Measurements from ENCODE around the gene FXYD1. TPM values are rescaled to one million over a fixed set of nuclear protein-coding genes. Genes with fewer than 3 reads are reported as not detected.

The FXYD1 gene
- total and polyA plus RNA-seq, 2 donors (not counting 3 experiments of a cell fraction or from before 2014, with no cell fraction given) = not detected

GRCh38 chr19:35099155-35099896 is 39.3 kb upstream of the FXYD1 start:
- intact Hi-C loops (cut with micrococcal nuclease) (no loop called here), dilution Hi-C loops (cut with MboI; ENCODE audit: extremely low pct_ligation_motif_present, low sequenced_read_pairs) (no loop called here)
- Histone ChIP-seq H3K4me1 (ENCODE audit: control insufficient read depth, extremely low read depth, insufficient read depth, low read length) (no peaks in the 10 kb centered on the region), H2AFZ (ENCODE audit: low read depth, low read length) (no peak overlapping the region), H4K20me1 (replicated peaks; ENCODE audit: control insufficient read depth, extremely low read depth, insufficient read depth, low read length) (no peaks in the 10 kb centered on the region), H3K79me2 (ENCODE audit: control insufficient read depth, insufficient read depth, low read length) (no peaks in the 10 kb centered on the region), H3K27me3 (ENCODE audit: control insufficient read depth in 2 of 2, insufficient read depth in 2 of 2, low read length in 2 of 2) (no peaks in the 10 kb centered on the region), H3K4me3 (replicated peaks in 1 of 3; ENCODE audit: insufficient read depth in 1 of 3, low read depth in 1 of 3, low read length in 3 of 3) (no peak overlapping the region), H3K36me3 (ENCODE audit: control insufficient read depth in 2 of 2, extremely low read depth in 1 of 2, insufficient read depth in 2 of 2, low read length in 2 of 2) (no peaks in the 10 kb centered on the region), H3K27ac (ENCODE audit: insufficient read depth, low read depth, low read length) (no peak overlapping the region), H3K9me1 (replicated peaks; ENCODE audit: control insufficient read depth, extremely low read depth, insufficient read depth, low read length) (no peaks in the 10 kb centered on the region), H3K9me3 (replicated peaks; ENCODE audit: control insufficient read depth, insufficient read depth, low read length) (no peaks in the 10 kb centered on the region), H3K9ac (replicated peaks; ENCODE audit: extremely low read depth, insufficient read depth, low read length) (no peak overlapping the region), H3K4me2 (ENCODE audit: insufficient read depth, low read length) (no peak overlapping the region)
- no peak for DNase-seq (ENCODE audit: low read depth, low spot score)
- ChIA-PET POLR2A (no interaction called here), CTCF (interaction anchor here (0.9 to 1.9 kb wide), 5 partner anchors 8 to 55 kb away, joined by 3 to 7 read pairs (median 7); partner anchors contain the start of gene FXYD3)
- TF ChIP-seq EZH2 (IDR thresholded peaks at IDR 0.05; ENCODE audit: borderline replicate concordance, low read depth, low read length, severe bottlenecking) (no peak), FOS (IDR thresholded peaks at IDR 0.05; ENCODE audit: borderline replicate concordance, insufficient read depth, low read length) (no peak), GATA2 (IDR thresholded peaks at IDR 0.05; ENCODE audit: insufficient read depth, insufficient read length, low read depth, low read length) (no peak), POLR2A (IDR thresholded peaks at IDR 0.05; ENCODE audit: low read depth, low read length) (no peak)
- FAIRE-seq = no peak
- no TSS peak for BruUV-seq (replicated peaks)

DNA sequence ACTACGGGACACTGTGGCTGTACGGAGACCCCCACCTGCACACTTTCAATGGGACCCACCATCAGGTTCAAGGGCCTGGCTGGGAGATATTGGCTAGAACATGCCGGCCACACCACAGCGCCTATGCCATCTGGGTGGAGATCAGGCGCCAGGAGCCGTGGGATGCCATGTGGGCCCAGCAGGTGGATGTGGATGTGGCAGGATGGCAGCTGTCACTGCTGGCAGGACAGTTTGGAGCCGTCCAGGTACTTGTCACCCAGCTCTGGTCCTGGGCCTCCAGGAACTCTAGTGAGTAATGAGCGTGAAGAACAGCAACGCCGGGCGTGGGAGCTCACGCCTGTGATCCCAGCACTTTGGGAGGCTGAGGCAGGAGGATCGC is 38.7 kb upstream of the FXYD1 start:
- FAIRE-seq (no peak), DNase-seq (ENCODE audit: low read depth, low spot score) (no peak)
- Histone ChIP-seq H3K79me2 (ENCODE audit: control insufficient read depth, insufficient read depth, low read length) (no peaks in the 10 kb centered on the region), H3K9me3 (replicated peaks; ENCODE audit: control insufficient read depth, insufficient read depth, low read length) (no peaks in the 10 kb centered on the region), H3K4me2 (ENCODE audit: insufficient read depth, low read length) (no peak overlapping the region), H3K27me3 (ENCODE audit: control insufficient read depth in 2 of 2, insufficient read depth in 2 of 2, low read length in 2 of 2) (no peaks in the 10 kb centered on the region), H3K4me1 (ENCODE audit: control insufficient read depth, extremely low read depth, insufficient read depth, low read length) (no peaks in the 10 kb centered on the region), H4K20me1 (replicated peaks; ENCODE audit: control insufficient read depth, extremely low read depth, insufficient read depth, low read length) (no peaks in the 10 kb centered on the region), H3K36me3 (ENCODE audit: control insufficient read depth in 2 of 2, extremely low read depth in 1 of 2, insufficient read depth in 2 of 2, low read length in 2 of 2) (no peaks in the 10 kb centered on the region), H2AFZ (ENCODE audit: low read depth, low read length) (no peak overlapping the region), H3K9me1 (replicated peaks; ENCODE audit: control insufficient read depth, extremely low read depth, insufficient read depth, low read length) (no peaks in the 10 kb centered on the region), H3K9ac (replicated peaks; ENCODE audit: extremely low read depth, insufficient read depth, low read length) (no peak overlapping the region), H3K4me3 (replicated peaks in 1 of 3; ENCODE audit: insufficient read depth in 1 of 3, low read depth in 1 of 3, low read length in 3 of 3) (no peak overlapping the region), H3K27ac (ENCODE audit: insufficient read depth, low read depth, low read length) (no peak overlapping the region)
- no TSS peak for BruUV-seq (replicated peaks)
- ChIA-PET CTCF (interaction anchor here (1.6 to 1.9 kb wide), 3 partner anchors 8 to 33 kb away, joined by 3 to 7 read pairs (median 7); partner anchors contain the start of gene FXYD3), POLR2A (no interaction called here)
- intact Hi-C loops (cut with micrococcal nuclease) (no loop called here), dilution Hi-C loops (cut with MboI; ENCODE audit: extremely low pct_ligation_motif_present, low sequenced_read_pairs) (no loop called here)
- TF ChIP-seq, protein P1, sequence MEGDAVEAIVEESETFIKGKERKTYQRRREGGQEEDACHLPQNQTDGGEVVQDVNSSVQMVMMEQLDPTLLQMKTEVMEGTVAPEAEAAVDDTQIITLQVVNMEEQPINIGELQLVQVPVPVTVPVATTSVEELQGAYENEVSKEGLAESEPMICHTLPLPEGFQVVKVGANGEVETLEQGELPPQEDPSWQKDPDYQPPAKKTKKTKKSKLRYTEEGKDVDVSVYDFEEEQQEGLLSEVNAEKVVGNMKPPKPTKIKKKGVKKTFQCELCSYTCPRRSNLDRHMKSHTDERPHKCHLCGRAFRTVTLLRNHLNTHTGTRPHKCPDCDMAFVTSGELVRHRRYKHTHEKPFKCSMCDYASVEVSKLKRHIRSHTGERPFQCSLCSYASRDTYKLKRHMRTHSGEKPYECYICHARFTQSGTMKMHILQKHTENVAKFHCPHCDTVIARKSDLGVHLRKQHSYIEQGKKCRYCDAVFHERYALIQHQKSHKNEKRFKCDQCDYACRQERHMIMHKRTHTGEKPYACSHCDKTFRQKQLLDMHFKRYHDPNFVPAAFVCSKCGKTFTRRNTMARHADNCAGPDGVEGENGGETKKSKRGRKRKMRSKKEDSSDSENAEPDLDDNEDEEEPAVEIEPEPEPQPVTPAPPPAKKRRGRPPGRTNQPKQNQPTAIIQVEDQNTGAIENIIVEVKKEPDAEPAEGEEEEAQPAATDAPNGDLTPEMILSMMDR (IDR thresholded peaks at IDR 0.05; ENCODE audit: extremely low read depth in 1 of 2, insufficient read depth in 1 of 2, low read depth in 1 of 2, low read length in 2 of 2) = no peak
- TF ChIP-seq POLR2A (IDR thresholded peaks at IDR 0.05; ENCODE audit: low read depth, low read length) = no peak
- TF ChIP-seq EZH2 (IDR thresholded peaks at IDR 0.05; ENCODE audit: borderline replicate concordance, low read depth, low read length, severe bottlenecking) = no peak
- no peak for TF ChIP-seq MYC (IDR thresholded peaks at IDR 0.05; ENCODE audit: low read depth, low read length)
- TF ChIP-seq GATA2 (IDR thresholded peaks at IDR 0.05; ENCODE audit: insufficient read depth, insufficient read length, low read depth, low read length) = no peak
- TF ChIP-seq JUN (IDR thresholded peaks at IDR 0.05; ENCODE audit: borderline replicate concordance, insufficient read depth, insufficient read length, low read depth) = no peak
- TF ChIP-seq POLR2AphosphoS5 (IDR thresholded peaks at IDR 0.05; ENCODE audit: insufficient read depth, low read depth, low read length) = no peak
- TF ChIP-seq MAX (IDR thresholded peaks at IDR 0.05; ENCODE audit: insufficient read depth, insufficient read length) = no peak
- TF ChIP-seq FOS (IDR thresholded peaks at IDR 0.05; ENCODE audit: borderline replicate concordance, insufficient read depth, low read length) = no peak
